ENCODE results near the gene SLC9B1. TPM values are rescaled to one million over a fixed set of nuclear protein-coding genes. Genes with fewer than 3 reads are reported as not detected.
"Not testable (repeated sequence)": the region's sequence is repeated elsewhere in the genome, so short reads cannot be mapped to it uniquely, and the experiment has no call there.

SLC9B1 gene
- polyA plus RNA-seq, 1 donor, result 1.0 TPM

- H3K27me3 ChIP-seq (ENCODE audit: control insufficient read depth, insufficient read depth, low read length); H3K4me3 ChIP-seq (ENCODE audit: low read length); H3K36me3 ChIP-seq (ENCODE audit: control insufficient read depth, insufficient read depth, low read length); H3K27ac ChIP-seq (ENCODE audit: low read length); H3K9me3 ChIP-seq (ENCODE audit: control insufficient read depth, low read depth, low read length); DNase-seq; H3K4me1 ChIP-seq (ENCODE audit: control insufficient read depth, insufficient read depth, low read length): not testable (repeated sequence)
- WGBS (ENCODE audit: insufficient coverage, low lambda C conversion rate), result 100% methylated on average over 2 of the region's 5 CpGs
Observed at GRCh38 chr4:102865327-102865726, 154.2 kb downstream of the SLC9B1 start.

DNA sequence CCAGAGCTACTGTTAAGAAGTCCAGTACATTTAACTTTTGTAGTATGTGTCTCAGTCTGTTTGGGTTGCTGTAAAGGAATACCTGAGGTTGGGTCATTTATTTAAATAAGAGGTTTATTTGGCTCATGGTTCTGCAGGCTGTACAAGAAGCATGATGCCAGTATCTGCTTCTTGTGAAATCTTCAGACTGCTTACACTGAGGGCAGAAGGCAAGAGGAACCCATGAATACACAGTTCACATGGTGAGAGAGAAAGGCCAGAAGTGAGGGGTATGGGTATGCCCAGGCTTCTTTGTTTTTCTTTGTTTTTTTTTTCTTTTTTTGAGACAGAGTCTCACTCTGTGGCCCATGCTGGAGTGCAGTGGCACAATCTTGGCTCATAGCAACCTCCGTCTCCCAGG, 156.8 kb downstream of the SLC9B1 start:
- peaks cover 3% of the 10 kb centered on the region for H3K36me3 ChIP-seq (ENCODE audit: control insufficient read depth, insufficient read depth, low read length)
- H3K4me3 ChIP-seq (ENCODE audit: low read length), result no peak overlapping the region
- no CpG with 5 or more reads among the region's 1 CpG for WGBS (ENCODE audit: insufficient coverage, low lambda C conversion rate)
- H3K4me1 ChIP-seq (ENCODE audit: control insufficient read depth, insufficient read depth, low read length), result peaks cover 2% of the 10 kb centered on the region
- no peak for DNase-seq
- peaks cover 17% of the 10 kb centered on the region for H3K9me3 ChIP-seq (ENCODE audit: control insufficient read depth, low read depth, low read length)
- H3K27ac ChIP-seq (ENCODE audit: low read length), result no peak overlapping the region
- H3K27me3 ChIP-seq (ENCODE audit: control insufficient read depth, insufficient read depth, low read length), result no peaks in the 10 kb centered on the region

DNA sequence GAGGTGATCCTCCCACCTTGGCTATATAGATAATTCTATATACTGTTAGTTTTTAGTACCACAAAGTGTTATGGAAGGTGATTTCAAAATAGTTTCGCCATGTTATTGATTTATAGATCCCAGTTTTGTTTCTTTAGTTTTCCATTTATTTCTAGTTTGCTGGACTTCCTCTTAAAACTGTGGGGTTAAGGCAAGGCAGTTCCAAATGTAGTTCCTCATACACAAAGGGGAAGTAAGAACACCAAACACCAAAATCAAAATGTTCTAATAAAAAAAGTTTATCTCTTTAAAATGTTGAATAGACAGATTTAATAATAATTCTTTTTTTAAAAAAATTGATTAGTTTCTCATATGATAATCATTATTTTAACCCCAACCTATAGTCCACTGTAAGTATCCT, 157.5 kb downstream of the SLC9B1 start:
- Histone ChIP-seq H3K9me3 (ENCODE audit: control insufficient read depth, low read depth, low read length) (peaks cover 17% of the 10 kb centered on the region), H3K27me3 (ENCODE audit: control insufficient read depth, insufficient read depth, low read length) (no peaks in the 10 kb centered on the region), H3K27ac (ENCODE audit: low read length) (no peak overlapping the region), H3K4me1 (ENCODE audit: control insufficient read depth, insufficient read depth, low read length) (no peaks in the 10 kb centered on the region), H3K4me3 (ENCODE audit: low read length) (no peak overlapping the region), H3K36me3 (ENCODE audit: control insufficient read depth, insufficient read depth, low read length) (peaks cover 3% of the 10 kb centered on the region)
- DNase-seq, result no peak
- 100% methylated on average over 1 of the region's 1 CpG for WGBS (ENCODE audit: insufficient coverage, low lambda C conversion rate)

GRCh38 chr4:102860611-102861324, 158.7 kb downstream of the SLC9B1 start:
- no peak for DNase-seq
- Histone ChIP-seq H3K4me3 (ENCODE audit: low read length) (no peak overlapping the region), H3K4me1 (ENCODE audit: control insufficient read depth, insufficient read depth, low read length) (no peaks in the 10 kb centered on the region), H3K27me3 (ENCODE audit: control insufficient read depth, insufficient read depth, low read length) (no peaks in the 10 kb centered on the region), H3K36me3 (ENCODE audit: control insufficient read depth, insufficient read depth, low read length) (peaks cover 3% of the 10 kb centered on the region), H3K27ac (ENCODE audit: low read length) (no peak overlapping the region), H3K9me3 (ENCODE audit: control insufficient read depth, low read depth, low read length) (peaks cover 17% of the 10 kb centered on the region)
- no CpG with 5 or more reads among the region's 2 CpGs for WGBS (ENCODE audit: insufficient coverage, low lambda C conversion rate)

GRCh38 chr4:102858828-102859464, 160.6 kb downstream of the SLC9B1 start:
- Histone ChIP-seq H3K4me1 (ENCODE audit: control insufficient read depth, insufficient read depth, low read length) (no peaks in the 10 kb centered on the region), H3K4me3 (ENCODE audit: low read length) (no peak overlapping the region), H3K36me3 (ENCODE audit: control insufficient read depth, insufficient read depth, low read length) (peaks cover 3% of the 10 kb centered on the region), H3K9me3 (ENCODE audit: control insufficient read depth, low read depth, low read length) (peaks cover 17% of the 10 kb centered on the region), H3K27me3 (ENCODE audit: control insufficient read depth, insufficient read depth, low read length) (no peaks in the 10 kb centered on the region), H3K27ac (ENCODE audit: low read length) (no peak overlapping the region)
- DNase-seq, result no peak
- WGBS (ENCODE audit: insufficient coverage, low lambda C conversion rate), result 90% methylated on average over 1 of the region's 2 CpGs

Other genes with a start within 250 kb of the SLC9B1 start
- gene UBE2D3, start 192.2 kb downstream of the SLC9B1 start, polyA plus RNA-seq, result 281 TPM
- 39.4 TPM for gene CISD2, start 150.7 kb downstream of the SLC9B1 start, polyA plus RNA-seq
- 5.8 TPM for gene SLC9B2, start 57.1 kb upstream of the SLC9B1 start, polyA plus RNA-seq
- 214 TPM for gene BDH2, start 80.1 kb upstream of the SLC9B1 start, polyA plus RNA-seq
- 5.9 TPM for gene CENPE, start 178.6 kb upstream of the SLC9B1 start, polyA plus RNA-seq